MM.1S (cell line): ENCODE data around the gene TMEM178B.
A peak's percentile ranks its signal among the peaks of the same experiment; 100 is the strongest.

Experiments
- DNase-seq: peaks from one replicate; pipeline ENCODE4 v3.0.0-alpha.2; 2015
- H2AFZ ChIP-seq: fragments of 300-600 bp; sonication (generic); 2 replicates; pipeline ENCODE4 v1.6.0; 2016; ENCODE audit warnings: antibody characterized with exemption, low read length
- H3F3A ChIP-seq: fragments of 300-600 bp; sonication (generic); 2 replicates; pipeline ENCODE4 v1.6.1; 2016; ENCODE audit warnings: mild to moderate bottlenecking, antibody characterized with exemption, low read length, moderate library complexity, mixed read lengths; ENCODE audit not compliant: insufficient read depth
- H3K27ac ChIP-seq: fragments of 300-600 bp; sonication (generic); 2 replicates; pipeline ENCODE4 v1.5.1; 2016; ENCODE audit warnings: mild to moderate bottlenecking, low read length
- H3K27me3 ChIP-seq: fragments of 300-600 bp; sonication (generic); replicated peaks from 2 replicates; pipeline ENCODE4 v1.6.0; 2016; ENCODE audit warnings: low read length; ENCODE audit not compliant: insufficient read depth
- H3K36me3 ChIP-seq: fragments of 300-600 bp; sonication (generic); replicated peaks from 2 replicates; pipeline ENCODE4 v1.6.1; 2016; ENCODE audit warnings: mild to moderate bottlenecking, low read length, mixed read lengths; ENCODE audit not compliant: insufficient read depth
- H3K4me1 ChIP-seq: fragments of 300-600 bp; sonication (generic); 2 replicates; pipeline ENCODE4 v1.6.1; 2016; ENCODE audit warnings: low read length, mixed read lengths
- H3K4me2 ChIP-seq: fragments of 300-600 bp; sonication (generic); 2 replicates; pipeline ENCODE4 v1.6.0; 2016; ENCODE audit warnings: low read depth, low read length
- H3K4me3 ChIP-seq: fragments of 300-600 bp; sonication (generic); 2 replicates; pipeline ENCODE4 v1.5.1; 2016; ENCODE audit warnings: low read length, mixed read lengths
- H3K79me2 ChIP-seq: fragments of 300-600 bp; sonication (generic); 2 replicates; pipeline ENCODE4 v1.6.1; 2016; ENCODE audit warnings: mixed run types, low read length, mixed read lengths
- H3K9ac ChIP-seq: fragments of 300-600 bp; sonication (generic); 2 replicates; pipeline ENCODE4 v1.6.1; 2016; ENCODE audit warnings: low read length, mixed read lengths
- H3K9me2 ChIP-seq: fragments of 300-600 bp; sonication (generic); replicated peaks from 2 replicates; pipeline ENCODE4 v1.6.1; 2016; ENCODE audit warnings: mild to moderate bottlenecking, low read length, mixed read lengths; ENCODE audit not compliant: insufficient read depth
- H3K9me3 ChIP-seq: fragments of 300-600 bp; sonication (generic); replicated peaks from 2 replicates; pipeline ENCODE4 v1.6.1; 2016; ENCODE audit warnings: mild to moderate bottlenecking, low read length, mixed read lengths; ENCODE audit not compliant: insufficient read depth
- H4K20me1 ChIP-seq: fragments of 300-600 bp; sonication (generic); 2 replicates; pipeline ENCODE4 v1.6.1; 2016; ENCODE audit warnings: mild to moderate bottlenecking, low read length, moderate library complexity, mixed read lengths; ENCODE audit not compliant: insufficient read depth
- EZH2 ChIP-seq: fragments of 300-600 bp; sonication (generic); optimal IDR thresholded peaks from 2 replicates; pipeline ENCODE3; 2017; ENCODE audit warnings: low read depth, mild to moderate bottlenecking, antibody characterized with exemption, low read length, mixed read lengths
- EZH2phosphoT487 ChIP-seq: fragments of 300-600 bp; sonication (generic); IDR thresholded peaks from 2 replicates; pipeline ENCODE4 v1.6.1; 2018; ENCODE audit warnings: antibody characterized with exemption, low read length
- TF ChIP-seq, protein P1 (sequence below): fragments of 300-600 bp; sonication (generic); IDR thresholded peaks from 2 replicates; pipeline ENCODE4 v1.5.1; 2016; ENCODE audit warnings: antibody characterized with exemption, low read length, mixed read lengths

Gene TMEM178B

DNA sequence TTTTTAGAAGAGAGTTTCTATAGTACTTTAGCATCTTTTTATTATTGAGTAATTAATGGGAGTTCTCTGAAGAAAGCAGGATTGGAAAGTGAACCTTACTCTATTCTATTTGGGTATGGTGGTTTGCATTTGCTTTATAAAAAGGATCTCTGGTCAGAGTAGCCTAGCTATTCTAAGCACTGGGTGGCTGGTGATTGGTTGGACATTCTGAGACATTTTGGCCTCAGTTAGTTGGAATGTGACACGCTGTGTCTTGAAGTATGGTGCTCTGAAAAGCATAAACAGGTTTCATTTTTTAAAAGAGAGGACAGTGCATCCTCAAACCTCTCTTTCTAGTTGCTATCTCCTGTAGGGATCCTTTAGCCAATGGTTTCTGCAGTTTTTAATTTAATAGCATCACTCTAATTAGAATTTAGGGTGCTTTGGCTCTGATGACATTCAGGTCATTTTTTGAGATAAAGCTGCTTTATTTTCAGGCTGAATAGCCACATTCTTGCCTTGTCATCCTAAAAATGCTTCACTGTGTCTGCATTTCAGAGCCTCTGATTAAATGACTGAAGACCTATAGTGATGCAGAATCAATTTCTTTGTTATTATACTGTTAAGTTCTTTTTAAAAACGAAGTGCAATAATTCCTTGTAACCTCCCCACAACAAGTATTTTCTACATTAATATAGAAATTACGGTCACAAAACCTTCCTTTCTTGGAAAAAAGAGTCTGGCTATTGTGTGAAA is 20.6 kb downstream of the TMEM178B start:
- TF ChIP-seq EZH2phosphoT487: no peak
- TF ChIP-seq, protein P1, sequence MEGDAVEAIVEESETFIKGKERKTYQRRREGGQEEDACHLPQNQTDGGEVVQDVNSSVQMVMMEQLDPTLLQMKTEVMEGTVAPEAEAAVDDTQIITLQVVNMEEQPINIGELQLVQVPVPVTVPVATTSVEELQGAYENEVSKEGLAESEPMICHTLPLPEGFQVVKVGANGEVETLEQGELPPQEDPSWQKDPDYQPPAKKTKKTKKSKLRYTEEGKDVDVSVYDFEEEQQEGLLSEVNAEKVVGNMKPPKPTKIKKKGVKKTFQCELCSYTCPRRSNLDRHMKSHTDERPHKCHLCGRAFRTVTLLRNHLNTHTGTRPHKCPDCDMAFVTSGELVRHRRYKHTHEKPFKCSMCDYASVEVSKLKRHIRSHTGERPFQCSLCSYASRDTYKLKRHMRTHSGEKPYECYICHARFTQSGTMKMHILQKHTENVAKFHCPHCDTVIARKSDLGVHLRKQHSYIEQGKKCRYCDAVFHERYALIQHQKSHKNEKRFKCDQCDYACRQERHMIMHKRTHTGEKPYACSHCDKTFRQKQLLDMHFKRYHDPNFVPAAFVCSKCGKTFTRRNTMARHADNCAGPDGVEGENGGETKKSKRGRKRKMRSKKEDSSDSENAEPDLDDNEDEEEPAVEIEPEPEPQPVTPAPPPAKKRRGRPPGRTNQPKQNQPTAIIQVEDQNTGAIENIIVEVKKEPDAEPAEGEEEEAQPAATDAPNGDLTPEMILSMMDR: no peak
- no peak for TF ChIP-seq EZH2
- H3K36me3 ChIP-seq: no peaks in the 10 kb centered on the region
- H2AFZ ChIP-seq: no peak overlapping the region
- no peaks in the 10 kb centered on the region for H3K9me2 ChIP-seq
- H3K9me3 ChIP-seq: no peaks in the 10 kb centered on the region
- no peak for DNase-seq
- H3K9ac ChIP-seq: no peak overlapping the region
- no peak overlapping the region for H3K4me3 ChIP-seq
- peaks cover 21% of the 10 kb centered on the region for H3K79me2 ChIP-seq
- no peaks in the 10 kb centered on the region for H4K20me1 ChIP-seq
- no peaks in the 10 kb centered on the region for H3K4me1 ChIP-seq
- H3F3A ChIP-seq: no peaks in the 10 kb centered on the region; the same call in 1 of the 2 replicates
- H3K4me2 ChIP-seq: no peak overlapping the region
- H3K27me3 ChIP-seq: no peaks in the 10 kb centered on the region
- no peak overlapping the region for H3K27ac ChIP-seq

DNA sequence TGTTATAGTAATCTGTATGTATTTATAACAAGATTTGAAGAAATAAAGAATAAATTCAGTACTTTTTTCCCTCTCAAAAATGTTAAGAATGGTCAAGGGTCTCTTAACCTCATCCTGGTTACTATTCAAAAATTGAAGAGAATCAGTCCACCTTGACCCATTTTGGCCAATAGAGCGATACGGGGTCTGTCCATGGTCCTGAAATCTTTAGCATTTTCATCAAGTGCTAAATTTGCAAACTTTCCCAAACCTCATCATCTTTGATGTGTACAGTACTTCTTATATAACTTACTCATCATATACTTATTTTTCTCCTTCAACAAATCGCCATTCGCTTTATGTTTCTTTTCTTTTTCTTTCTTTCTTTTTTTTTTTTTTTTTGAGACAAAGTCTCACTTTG is 23.6 kb downstream of the TMEM178B start:
- DNase-seq: peak; percentile 54
- TF ChIP-seq, protein P1: no peak
- TF ChIP-seq EZH2 (no peak), EZH2phosphoT487 (no peak)

DNA sequence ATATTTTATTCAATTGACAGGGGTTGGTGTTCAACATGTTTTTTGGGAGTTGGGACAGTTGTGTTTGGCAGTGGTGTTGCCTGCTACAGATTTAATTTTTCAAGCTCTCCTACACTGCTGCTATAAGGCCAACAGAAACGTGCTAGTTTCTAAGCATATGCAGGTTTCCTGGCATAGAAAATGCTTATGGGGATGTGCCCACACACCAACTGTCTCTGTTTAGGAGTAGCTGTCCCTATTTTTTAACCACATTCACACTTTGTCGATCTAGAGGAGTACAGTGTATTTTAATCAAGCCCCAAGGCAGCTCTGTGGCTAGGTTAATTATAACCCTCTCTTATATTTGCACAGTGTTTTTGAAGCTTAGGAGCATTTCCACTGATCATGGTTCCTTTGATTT is 28.6 kb downstream of the TMEM178B start:
- Histone ChIP-seq H3K4me3 (no peak overlapping the region), H3K9me3 (no peaks in the 10 kb centered on the region), H3K36me3 (no peaks in the 10 kb centered on the region), H3F3A (no peaks in the 10 kb centered on the region), H2AFZ (no peak overlapping the region), H3K9ac (no peak overlapping the region), H3K4me1 (no peaks in the 10 kb centered on the region), H3K27me3 (no peaks in the 10 kb centered on the region), H3K27ac (no peak overlapping the region), H3K9me2 (no peaks in the 10 kb centered on the region), H3K79me2 (peaks cover 25% of the 10 kb centered on the region; the same call in 1 of the 2 replicates), H3K4me2 (no peak overlapping the region), H4K20me1 (no peaks in the 10 kb centered on the region)
- TF ChIP-seq, protein P1: no peak
- TF ChIP-seq EZH2: no peak
- no peak for TF ChIP-seq EZH2phosphoT487
- no peak for DNase-seq

More for the DNA sequence above, 23.6 kb downstream of the TMEM178B start:
- Histone ChIP-seq H2AFZ (no peak overlapping the region), H3K79me2 (peaks cover 36% of the 10 kb centered on the region), H3K27ac (no peak overlapping the region), H3K4me1 (no peaks in the 10 kb centered on the region), H3K9me2 (no peaks in the 10 kb centered on the region), H3K9me3 (no peaks in the 10 kb centered on the region), H3F3A (no peaks in the 10 kb centered on the region; the same call in 1 of the 2 replicates), H3K4me3 (no peak overlapping the region), H3K9ac (no peak overlapping the region), H3K36me3 (no peaks in the 10 kb centered on the region), H3K4me2 (no peak overlapping the region), H4K20me1 (no peaks in the 10 kb centered on the region), H3K27me3 (no peaks in the 10 kb centered on the region)
